Astrocyte (in vitro differentiated cells and primary cell): Measurements from ENCODE around the gene ITPR2. TPM values are rescaled to one million over a fixed set of nuclear protein-coding genes. Genes with fewer than 3 reads are reported as not detected.

Experiments used
- DNase-seq: peaks from one replicate; pipeline ENCODE4 v3.0.0-alpha.2; 2010; ENCODE audit warnings: low read depth
- FAIRE-seq: peaks from 2 replicates; lab custom pipeline; 2011; peaks lifted over from hg19 to GRCh38; lab: Jason Lieb, UNC
- H2AFZ ChIP-seq: 2 replicates; pipeline ENCODE4 v1.6.0; 2012; ENCODE audit warnings: low read depth, low read length, inconsistent platforms
- H3K27ac ChIP-seq: 2 replicates; pipeline ENCODE4 v1.5.1; 2011; ENCODE audit warnings: low read depth, low read length, inconsistent platforms
- H3K27me3 ChIP-seq: 2 replicates; pipeline ENCODE4 v1.6.0; 2011; ENCODE audit warnings: low read length, inconsistent platforms; ENCODE audit not compliant: insufficient read depth
- H3K36me3 ChIP-seq: 2 replicates; pipeline ENCODE4 v1.5.1; 2011; ENCODE audit warnings: low read length, inconsistent platforms; ENCODE audit not compliant: insufficient read depth
- H3K4me1 ChIP-seq: 2 replicates; pipeline ENCODE4 v1.5.1; 2011; ENCODE audit warnings: low read length, inconsistent platforms; ENCODE audit not compliant: insufficient read depth
- H3K4me2 ChIP-seq: 2 replicates; pipeline ENCODE4 v1.6.0; 2012; ENCODE audit warnings: low read length, inconsistent platforms
- H3K4me3 ChIP-seq: 2 replicates; pipeline ENCODE4 v1.5.1; 2011; ENCODE audit warnings: low read depth, mild to moderate bottlenecking, low read length, inconsistent platforms; ENCODE audit not compliant: insufficient read depth
- H3K79me2 ChIP-seq: 2 replicates; pipeline ENCODE4 v1.6.0; 2012; ENCODE audit warnings: mild to moderate bottlenecking, low read length, inconsistent platforms; ENCODE audit not compliant: insufficient read depth
- H3K9ac ChIP-seq: 2 replicates; pipeline ENCODE4 v1.6.0; 2012; ENCODE audit warnings: mild to moderate bottlenecking, low read length, inconsistent platforms
- H3K9me3 ChIP-seq: 2 replicates; pipeline ENCODE4 v1.5.1; 2012; ENCODE audit warnings: low read depth, mild to moderate bottlenecking, low read length, inconsistent platforms; ENCODE audit not compliant: insufficient read depth
- H4K20me1 ChIP-seq: 2 replicates; pipeline ENCODE4 v1.6.0; 2012; ENCODE audit warnings: low read length, inconsistent platforms; ENCODE audit not compliant: insufficient read depth
- H3K27ac Mint-ChIP-seq: one replicate; pipeline ENCODE4 v1.8.0; 2021; ENCODE audit warnings: mild to moderate bottlenecking, mixed read lengths; ENCODE audit not compliant: unreplicated experiment
- H3K27me3 Mint-ChIP-seq: one replicate; pipeline ENCODE4 v1.8.0; 2021; ENCODE audit warnings: low read depth, mixed read lengths; ENCODE audit not compliant: unreplicated experiment
- H3K36me3 Mint-ChIP-seq: one replicate; pipeline ENCODE4 v1.8.0; 2021; ENCODE audit warnings: low read depth, mixed read lengths; ENCODE audit not compliant: unreplicated experiment
- H3K4me1 Mint-ChIP-seq: one replicate; pipeline ENCODE4 v1.8.0; 2021; ENCODE audit warnings: low read depth, mixed read lengths; ENCODE audit not compliant: unreplicated experiment
- H3K4me3 Mint-ChIP-seq: one replicate; pipeline ENCODE4 v1.8.0; 2021; ENCODE audit warnings: mild to moderate bottlenecking, moderate library complexity, mixed read lengths; ENCODE audit not compliant: unreplicated experiment
- H3K9me3 Mint-ChIP-seq: one replicate; pipeline ENCODE4 v1.8.0; 2021; ENCODE audit warnings: mild to moderate bottlenecking, mixed read lengths; ENCODE audit not compliant: unreplicated experiment
- EZH2 ChIP-seq: IDR thresholded peaks from 2 replicates; pipeline ENCODE4 v1.6.1; 2012; ENCODE audit warnings: mild to moderate bottlenecking, low read length, inconsistent platforms; ENCODE audit not compliant: insufficient read depth
- total RNA-seq: library from RNA; stranded (reverse); gene quantifications from 2 replicates; pipeline ENCODE4 v1.2.1, GENCODE V29; 2021
- TF ChIP-seq, protein P1 (sequence below): IDR thresholded peaks from 2 replicates; pipeline ENCODE4 v1.5.1; 2011; ENCODE audit warnings: low read depth, mild to moderate bottlenecking, inconsistent platforms, low read length, moderate library complexity; ENCODE audit not compliant: insufficient read depth

The ITPR2 gene
- total RNA-seq, 1 donor from 2014 or later, result 24.4 TPM

- H3K9me3 ChIP-seq, result no peaks in the 10 kb centered on the region
- Mint-ChIP-seq H3K36me3 (no peaks in the 10 kb centered on the region), H3K4me1 (no peaks in the 10 kb centered on the region), H3K4me3 (no peak overlapping the region), H3K27me3 (no peaks in the 10 kb centered on the region), H3K9me3 (no peaks in the 10 kb centered on the region), H3K27ac (no peak overlapping the region)
- no peak overlapping the region for H3K4me3 ChIP-seq
- no peak overlapping the region for H3K27ac ChIP-seq
- TF ChIP-seq, protein P1, sequence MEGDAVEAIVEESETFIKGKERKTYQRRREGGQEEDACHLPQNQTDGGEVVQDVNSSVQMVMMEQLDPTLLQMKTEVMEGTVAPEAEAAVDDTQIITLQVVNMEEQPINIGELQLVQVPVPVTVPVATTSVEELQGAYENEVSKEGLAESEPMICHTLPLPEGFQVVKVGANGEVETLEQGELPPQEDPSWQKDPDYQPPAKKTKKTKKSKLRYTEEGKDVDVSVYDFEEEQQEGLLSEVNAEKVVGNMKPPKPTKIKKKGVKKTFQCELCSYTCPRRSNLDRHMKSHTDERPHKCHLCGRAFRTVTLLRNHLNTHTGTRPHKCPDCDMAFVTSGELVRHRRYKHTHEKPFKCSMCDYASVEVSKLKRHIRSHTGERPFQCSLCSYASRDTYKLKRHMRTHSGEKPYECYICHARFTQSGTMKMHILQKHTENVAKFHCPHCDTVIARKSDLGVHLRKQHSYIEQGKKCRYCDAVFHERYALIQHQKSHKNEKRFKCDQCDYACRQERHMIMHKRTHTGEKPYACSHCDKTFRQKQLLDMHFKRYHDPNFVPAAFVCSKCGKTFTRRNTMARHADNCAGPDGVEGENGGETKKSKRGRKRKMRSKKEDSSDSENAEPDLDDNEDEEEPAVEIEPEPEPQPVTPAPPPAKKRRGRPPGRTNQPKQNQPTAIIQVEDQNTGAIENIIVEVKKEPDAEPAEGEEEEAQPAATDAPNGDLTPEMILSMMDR, result no peak
- TF ChIP-seq EZH2, result no peak
- H2AFZ ChIP-seq, result no peak overlapping the region
- H3K4me2 ChIP-seq, result no peak overlapping the region
- H4K20me1 ChIP-seq, result no peaks in the 10 kb centered on the region
- no peaks in the 10 kb centered on the region for H3K27me3 ChIP-seq
- no peak overlapping the region for H3K9ac ChIP-seq
- DNase-seq (no peak), FAIRE-seq (no peak)
- no peaks in the 10 kb centered on the region for H3K36me3 ChIP-seq
- H3K4me1 ChIP-seq, result no peaks in the 10 kb centered on the region
- H3K79me2 ChIP-seq, result no peaks in the 10 kb centered on the region
Measured at GRCh38 chr12:26537126-26537525, 295.9 kb downstream of the ITPR2 start.

GRCh38 chr12:26535826-26536225 lies 297.2 kb downstream of the ITPR2 start:
- no peak for TF ChIP-seq EZH2
- TF ChIP-seq, protein P1, result no peak
- FAIRE-seq, result no peak

GRCh38 chr12:26534071-26534470 lies 298.9 kb downstream of the ITPR2 start:
- Histone ChIP-seq H4K20me1 (no peaks in the 10 kb centered on the region), H3K9me3 (no peaks in the 10 kb centered on the region), H3K4me1 (no peaks in the 10 kb centered on the region), H3K36me3 (no peaks in the 10 kb centered on the region), H3K79me2 (no peaks in the 10 kb centered on the region), H3K4me3 (no peak overlapping the region), H2AFZ (no peak overlapping the region), H3K27ac (no peak overlapping the region), H3K27me3 (no peaks in the 10 kb centered on the region), H3K4me2 (no peak overlapping the region), H3K9ac (no peak overlapping the region)
- H3K36me3 Mint-ChIP-seq, result no peaks in the 10 kb centered on the region
- H3K9me3 Mint-ChIP-seq, result no peaks in the 10 kb centered on the region
- TF ChIP-seq, protein P1, result no peak
- no peak for TF ChIP-seq EZH2
- DNase-seq (no peak), FAIRE-seq (no peak)
- no peak overlapping the region for H3K27ac Mint-ChIP-seq
- no peak overlapping the region for H3K4me3 Mint-ChIP-seq
- H3K27me3 Mint-ChIP-seq, result no peaks in the 10 kb centered on the region
- no peaks in the 10 kb centered on the region for H3K4me1 Mint-ChIP-seq

More at GRCh38 chr12:26535826-26536225, 297.2 kb downstream of the ITPR2 start:
- Histone ChIP-seq H3K9me3 (no peaks in the 10 kb centered on the region), H3K79me2 (no peaks in the 10 kb centered on the region), H3K4me2 (no peak overlapping the region), H3K4me3 (no peak overlapping the region), H3K36me3 (no peaks in the 10 kb centered on the region), H4K20me1 (no peaks in the 10 kb centered on the region), H3K27ac (no peak overlapping the region), H3K4me1 (no peaks in the 10 kb centered on the region), H3K9ac (no peak overlapping the region), H2AFZ (no peak overlapping the region), H3K27me3 (no peaks in the 10 kb centered on the region)
- no peak for DNase-seq
- Mint-ChIP-seq H3K27me3 (no peaks in the 10 kb centered on the region), H3K9me3 (no peaks in the 10 kb centered on the region), H3K36me3 (no peaks in the 10 kb centered on the region), H3K4me1 (no peaks in the 10 kb centered on the region), H3K4me3 (no peak overlapping the region), H3K27ac (no peak overlapping the region)
